Kidney tubule cell (primary cell): ENCODE results near the gene NAV1.
"Not testable (repeated sequence)": the region's sequence is repeated elsewhere in the genome, so short reads cannot be mapped to it uniquely, and the experiment has no call there.

Experiments
- DNase-seq: peaks from one replicate; pipeline ENCODE4 v3.0.0-alpha.2; 2018; ENCODE audit warnings: low spot score

Gene NAV1

DNA sequence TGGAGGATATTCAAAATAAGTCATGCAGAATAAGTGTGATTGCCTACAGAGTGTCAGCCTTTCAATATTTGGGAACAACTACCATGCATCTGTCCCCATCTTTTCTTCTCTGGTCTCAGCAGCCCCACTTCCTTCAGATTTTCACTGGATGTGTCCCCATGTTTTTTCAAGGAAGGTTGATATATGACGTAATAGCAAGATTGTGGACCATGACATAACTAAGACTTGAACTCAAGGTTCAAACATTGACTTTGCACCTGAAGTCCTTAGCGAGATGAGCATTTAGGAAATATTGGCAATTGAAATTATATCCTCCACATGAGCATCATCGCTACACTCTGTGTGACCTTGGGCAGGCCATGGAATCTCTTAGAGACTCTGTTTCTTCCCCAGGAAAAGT lies 5.8 kb downstream of the NAV1 start:
- no peak for DNase-seq

DNA sequence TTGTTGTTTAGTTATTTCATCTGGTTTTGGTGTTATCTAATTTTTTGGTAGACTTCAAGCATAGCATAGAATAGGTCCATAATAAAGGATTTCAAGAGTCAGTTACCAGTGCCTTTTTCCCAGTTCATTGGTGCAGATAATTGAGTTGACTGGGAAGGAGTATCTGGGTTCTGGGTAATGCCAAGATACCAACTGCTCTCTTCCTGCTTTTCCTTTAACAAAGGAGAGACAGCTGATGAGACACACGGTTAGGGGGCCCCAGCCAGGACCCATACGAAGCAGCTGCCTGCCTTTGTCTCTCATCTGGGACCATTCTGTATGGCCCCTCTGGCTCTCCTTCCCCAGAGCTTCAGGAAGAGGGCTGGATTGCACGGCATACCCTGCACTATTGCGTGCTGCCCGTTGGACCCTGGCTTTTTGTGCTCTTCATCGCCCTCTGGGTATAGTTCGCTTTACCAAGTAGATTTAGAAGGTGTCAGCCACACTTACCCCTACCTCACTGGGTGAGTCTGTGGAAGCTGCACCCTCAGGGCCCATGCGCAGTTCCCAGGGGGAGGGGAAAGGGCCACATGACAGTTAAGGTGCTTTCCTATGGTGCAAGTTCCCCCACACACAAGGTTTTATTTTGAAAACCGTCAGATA lies 7.0 kb downstream of the NAV1 start:
- peak; percentile 57 for DNase-seq

DNA sequence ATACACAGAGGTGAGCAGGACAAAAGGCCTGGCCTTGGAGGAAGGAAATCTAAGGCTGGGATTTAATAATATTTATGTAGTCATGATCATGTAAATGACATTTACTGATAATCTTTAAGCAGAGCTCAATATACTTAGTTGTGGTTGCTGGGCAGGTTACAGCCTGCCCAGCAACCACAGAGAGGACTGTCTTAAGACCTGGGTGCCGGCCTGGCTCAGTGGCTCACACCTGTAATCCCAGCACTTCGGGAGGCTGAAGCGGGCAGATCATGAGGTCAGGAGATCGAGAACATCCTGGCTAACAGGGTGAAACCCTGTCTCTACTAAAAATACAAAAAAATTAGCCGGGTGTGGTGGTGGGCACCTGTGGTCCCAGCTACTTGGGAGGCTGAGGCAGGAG lies 10.6 kb downstream of the NAV1 start:
- not testable (repeated sequence) for DNase-seq

DNA sequence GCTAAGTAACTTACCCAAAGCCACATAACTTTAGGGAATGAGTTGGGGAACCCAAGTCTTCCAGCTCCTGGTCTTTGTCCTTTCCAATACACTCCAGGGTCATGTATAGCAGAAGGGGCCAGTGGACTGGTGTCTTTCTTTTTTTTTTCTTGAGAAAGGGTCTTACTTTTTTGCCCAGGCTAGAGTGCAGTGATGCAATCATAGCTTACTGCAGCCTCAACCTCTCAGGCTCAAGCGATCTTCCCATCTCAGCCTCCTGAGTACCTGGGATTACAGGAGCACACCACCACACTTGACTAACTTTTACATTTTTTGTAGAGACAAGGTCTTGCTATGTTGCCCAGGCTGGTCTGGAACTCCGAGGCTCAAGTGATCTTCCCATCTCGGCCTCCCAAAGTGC lies 12.2 kb downstream of the NAV1 start:
- DNase-seq = no peak

DNA sequence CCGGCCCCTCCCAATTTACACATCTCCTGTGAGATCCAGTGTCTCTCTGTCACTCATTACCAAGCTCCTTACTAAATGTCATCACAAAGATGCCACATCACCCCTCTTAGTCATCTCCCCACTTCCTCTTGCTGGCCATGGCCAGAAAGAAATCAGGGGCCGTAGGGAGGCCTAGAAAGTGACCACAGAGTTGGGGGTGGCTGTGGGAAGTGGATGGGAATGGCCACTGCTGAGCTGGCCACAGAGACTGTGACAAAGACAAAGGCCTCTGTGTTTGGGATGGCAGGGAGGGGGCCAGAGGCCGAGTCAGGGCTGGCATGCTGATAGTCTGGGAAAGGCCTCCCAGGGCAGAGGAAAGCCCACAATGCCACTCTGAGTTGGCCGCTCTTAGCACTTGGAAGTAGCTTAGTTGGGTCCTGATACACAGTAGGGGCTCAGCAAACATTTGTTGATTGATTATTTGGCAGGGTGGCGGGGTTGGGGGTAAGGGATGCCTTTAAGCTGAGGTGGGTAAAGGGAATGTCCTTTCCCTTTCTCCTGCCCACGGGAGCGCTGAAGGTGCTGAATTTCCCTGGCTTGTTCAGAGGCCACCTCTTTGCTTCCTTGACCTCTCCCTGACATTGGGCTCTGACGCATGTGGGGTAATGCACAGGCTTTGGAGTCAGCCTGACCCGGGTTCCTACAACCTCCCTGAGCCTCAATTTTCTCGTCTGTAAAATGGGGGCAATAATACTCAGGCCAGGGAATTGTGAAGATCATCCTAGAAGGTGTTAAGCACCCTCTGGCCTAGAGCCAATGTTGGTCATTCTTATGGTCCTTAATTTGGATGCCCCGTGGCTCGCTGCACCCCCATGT lies 13.2 kb downstream of the NAV1 start:
- DNase-seq = peak; percentile 98

DNA sequence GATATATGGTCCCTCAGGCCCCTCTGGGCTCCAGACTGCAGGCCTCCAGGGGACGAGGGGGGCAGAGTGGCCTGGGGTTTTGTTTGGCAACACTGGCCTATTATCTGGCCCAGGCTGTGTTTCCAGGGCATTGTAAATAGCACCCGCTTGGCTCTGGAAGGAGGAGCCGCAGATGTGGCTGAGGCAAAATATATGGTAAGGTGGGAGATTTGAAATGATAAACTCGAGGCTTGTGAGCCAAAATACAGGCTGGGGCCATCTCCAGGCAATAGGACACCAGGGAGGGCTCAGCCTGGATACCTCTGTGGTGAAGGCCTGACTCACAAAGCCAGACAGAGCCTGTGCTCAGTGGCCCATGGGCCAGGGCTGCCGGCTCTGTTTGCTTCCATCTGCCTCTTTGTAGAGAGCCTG lies 14.0 kb downstream of the NAV1 start:
- DNase-seq = peak; percentile 90

DNA sequence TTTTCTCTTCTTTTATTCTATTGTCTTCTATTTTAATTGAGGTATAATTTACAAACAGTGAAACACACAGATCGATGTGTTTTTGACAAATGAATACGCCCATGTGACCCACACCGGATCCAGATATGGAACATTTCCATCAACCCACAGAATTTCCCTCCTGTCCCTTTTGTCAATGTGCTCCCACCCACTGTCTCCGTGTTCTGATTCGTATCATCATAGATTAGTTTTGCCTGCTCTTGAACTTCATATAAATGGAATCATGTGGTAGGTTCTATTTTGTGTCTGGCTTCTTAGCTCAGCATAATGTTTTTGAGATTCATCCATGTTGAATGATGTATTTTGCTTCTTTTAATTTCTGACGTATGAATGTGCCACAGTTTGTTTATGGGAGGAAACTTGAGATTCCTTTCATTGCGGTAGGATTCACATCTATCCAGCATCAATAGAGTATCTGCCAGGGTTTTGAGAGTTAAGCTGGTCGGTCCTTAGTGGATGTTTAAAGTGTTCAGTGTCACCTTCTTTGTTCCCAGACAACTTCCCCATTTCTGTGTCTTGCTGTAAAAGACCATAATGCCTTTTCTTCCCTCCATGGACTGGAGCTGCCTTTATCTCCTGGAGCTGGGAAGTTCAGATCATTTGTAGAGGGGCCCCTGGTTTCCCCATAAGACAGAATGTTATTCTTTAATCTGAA lies 14.7 kb downstream of the NAV1 start:
- no peak for DNase-seq

DNA sequence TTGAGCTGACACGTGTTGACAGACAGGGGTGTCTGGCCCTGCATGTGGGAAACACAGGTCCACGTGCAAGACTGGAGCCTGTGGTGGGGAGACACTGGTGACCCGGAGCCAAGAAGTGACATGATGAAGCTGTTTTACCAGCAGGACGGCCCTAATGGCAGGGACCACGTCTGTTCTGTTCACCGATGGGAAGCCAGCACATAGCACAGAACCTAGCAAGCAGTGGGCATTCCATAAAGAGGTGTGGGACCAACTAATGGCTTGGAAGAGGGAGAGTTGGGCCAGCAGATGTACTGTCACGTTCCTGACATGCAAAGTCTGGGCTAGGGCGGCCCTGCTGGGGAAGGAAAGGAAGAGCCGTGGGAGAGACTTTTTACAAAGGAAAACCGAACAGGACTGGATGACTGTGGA lies 15.3 kb downstream of the NAV1 start:
- no peak for DNase-seq

DNA sequence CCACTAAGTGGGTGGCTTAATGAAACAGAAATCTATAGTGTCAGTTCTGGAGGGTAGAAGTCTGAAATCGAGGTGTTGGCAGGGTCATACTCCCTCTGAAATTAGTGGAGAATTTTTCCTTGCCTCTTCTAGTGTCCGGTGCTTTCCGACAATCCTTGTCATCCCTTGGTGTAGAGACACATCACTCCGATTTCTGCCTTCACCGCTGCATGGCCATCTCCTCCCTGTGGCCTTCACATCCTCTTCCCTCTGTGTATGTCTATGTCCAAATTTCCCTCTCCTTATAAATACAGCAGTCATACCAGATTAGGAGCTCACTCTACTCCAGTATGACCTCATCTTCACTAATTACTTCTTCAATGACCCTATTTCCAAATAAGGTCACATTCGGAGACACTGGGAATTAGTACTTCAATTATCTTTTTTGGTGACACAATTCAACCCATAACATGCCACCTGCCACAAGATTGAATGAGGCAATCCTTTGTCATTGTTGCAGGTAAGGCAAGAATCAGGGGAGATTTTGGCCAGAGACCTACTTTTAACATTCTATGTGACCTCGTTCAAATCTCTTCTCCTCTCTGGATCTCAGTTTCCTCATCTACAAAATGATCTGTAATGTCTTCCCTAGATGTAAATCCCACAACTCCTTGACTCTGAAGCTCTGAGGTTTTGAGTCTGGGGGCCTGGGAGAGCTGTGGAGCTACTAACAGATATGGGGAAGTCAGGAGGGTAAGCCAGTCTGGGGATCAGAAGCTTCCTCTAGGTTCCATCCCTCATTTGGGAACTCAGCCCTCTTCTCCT lies 16.1 kb downstream of the NAV1 start:
- no peak for DNase-seq

DNA sequence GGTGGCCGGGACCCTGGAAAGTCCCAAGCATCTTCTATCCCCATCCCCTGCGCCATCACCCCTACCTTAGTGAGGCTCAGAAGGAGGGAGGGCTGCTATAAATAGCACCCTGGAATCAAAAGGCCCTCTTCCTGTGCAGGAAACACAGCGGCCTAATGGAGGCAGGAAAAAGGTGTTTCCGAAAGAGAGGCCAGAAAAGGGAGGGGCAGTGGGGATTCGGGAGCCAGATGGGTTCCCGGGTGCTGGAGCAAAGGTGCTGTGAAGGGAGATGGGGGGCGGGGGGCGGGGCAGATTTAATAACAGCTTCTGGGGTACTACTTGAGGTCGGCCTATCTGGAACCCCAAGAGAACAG lies 16.6 kb downstream of the NAV1 start:
- DNase-seq = no peak

DNA sequence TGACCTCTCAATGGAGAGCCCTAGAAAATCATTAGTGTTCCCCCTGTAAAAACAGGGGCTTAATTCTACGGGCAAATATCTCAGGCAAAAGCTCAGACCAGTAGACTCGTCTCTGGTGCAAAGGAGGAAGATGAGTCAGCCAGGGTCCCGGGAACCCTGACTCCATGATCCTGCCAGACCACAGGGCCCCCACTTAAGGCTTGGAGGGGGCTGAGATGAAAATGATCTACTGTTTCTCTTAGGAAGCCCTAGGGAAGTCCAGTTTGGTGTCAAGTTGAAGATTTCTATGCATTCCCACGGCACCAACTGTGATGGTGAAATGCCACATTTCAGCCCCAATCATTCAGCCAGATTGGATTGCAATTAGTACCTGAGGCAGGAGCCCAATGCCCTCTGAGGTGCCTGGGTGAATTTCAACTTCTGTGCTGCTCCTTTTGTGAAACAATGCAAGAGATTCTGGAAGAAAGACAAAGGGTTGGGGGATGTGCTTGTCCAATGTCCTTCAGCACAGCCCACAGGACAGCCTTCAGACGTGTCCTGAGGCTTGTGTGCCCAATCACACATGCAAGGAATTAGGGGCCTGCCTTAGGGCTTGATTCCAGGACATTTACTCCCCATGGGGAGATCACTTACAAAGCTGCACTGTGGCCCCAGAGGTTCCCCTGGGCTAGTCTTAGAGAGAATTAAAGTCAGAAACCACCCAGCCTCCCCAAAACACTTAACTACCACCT lies 18.1 kb downstream of the NAV1 start:
- no peak for DNase-seq

DNA sequence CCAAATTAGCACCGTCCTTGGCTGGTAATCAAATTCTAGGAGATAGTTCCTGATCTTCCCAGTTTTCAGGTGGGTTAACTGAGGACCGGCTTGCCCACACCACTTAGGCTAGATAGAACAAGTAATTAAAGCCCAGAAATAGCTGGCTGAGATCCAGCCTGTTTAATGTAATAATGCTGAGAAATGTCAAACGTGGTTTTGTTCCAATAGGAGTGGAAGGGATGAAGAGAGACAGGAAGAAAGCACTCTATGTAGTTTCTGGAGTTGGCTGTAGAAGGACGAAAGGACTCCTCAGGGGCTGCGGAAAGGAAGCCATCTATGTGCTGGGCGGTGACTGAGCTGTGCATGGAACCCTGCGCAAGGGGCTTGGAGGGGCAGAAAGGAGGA lies 18.6 kb downstream of the NAV1 start:
- no peak for DNase-seq

DNA sequence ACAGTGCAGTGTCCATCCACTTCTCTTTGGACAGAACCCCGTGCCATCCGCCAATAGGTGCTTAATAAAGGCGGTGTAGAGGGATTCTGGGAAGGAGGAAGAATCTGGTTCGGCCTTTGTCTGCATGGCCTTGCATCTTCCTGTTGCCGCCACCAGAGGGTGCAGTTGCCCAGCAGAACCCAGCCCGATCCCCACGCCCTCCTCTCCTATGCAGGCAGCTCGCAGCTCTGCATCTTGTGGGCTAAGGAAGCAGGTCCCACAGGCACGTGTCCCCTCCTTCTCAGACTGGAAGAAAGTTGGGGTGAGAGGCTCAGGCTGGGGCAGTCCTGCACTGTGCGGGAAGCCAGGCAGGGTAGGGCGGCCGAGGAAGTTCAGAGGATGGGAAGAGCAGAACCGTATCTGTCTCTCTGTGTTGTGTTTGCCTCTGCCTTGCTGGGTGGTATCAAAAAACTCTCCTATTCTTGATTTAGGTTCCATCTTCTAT lies 20.8 kb downstream of the NAV1 start:
- peak; percentile 83 for DNase-seq

DNA sequence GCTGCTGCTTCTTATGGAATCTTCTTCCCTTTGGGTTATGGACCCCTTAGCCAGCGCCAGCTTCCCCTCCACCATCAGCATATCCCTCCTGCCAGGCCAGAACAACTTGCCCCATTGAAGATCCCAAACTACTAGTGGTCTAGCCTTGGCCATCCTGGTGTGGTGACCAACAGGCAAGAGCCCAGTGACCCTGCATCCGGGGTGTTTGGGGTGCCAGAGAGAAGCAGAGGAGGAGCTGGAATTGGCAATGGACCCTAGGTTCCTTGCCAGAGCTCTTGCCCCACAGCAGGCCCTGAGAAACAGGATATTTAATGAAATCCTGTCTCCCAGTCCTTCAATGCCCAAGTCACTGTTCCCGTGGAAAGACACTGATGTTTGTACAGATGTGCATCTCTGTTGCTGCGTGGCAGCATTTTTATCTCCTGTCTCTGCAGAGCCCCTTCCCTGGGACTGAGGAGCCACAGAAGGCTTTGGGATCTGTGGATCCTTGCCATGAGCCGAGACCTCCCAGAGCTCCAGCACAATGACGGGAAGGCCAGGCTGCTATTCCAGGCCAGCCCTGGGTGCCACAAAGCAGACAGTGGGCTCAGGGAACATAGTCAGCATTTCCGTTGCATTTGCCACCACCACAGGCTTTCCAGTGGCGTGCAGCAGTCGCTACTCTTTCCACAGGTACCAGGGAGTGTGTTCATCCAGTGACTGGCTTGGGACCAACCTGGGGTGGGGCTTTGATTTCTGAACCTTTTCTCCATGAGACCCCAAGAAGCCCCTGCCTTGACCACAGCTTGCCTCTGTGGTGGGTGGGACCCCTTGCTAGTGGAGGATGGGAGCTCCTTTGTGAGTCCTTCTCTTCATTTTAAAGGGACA lies 21.6 kb downstream of the NAV1 start:
- no peak for DNase-seq

DNA sequence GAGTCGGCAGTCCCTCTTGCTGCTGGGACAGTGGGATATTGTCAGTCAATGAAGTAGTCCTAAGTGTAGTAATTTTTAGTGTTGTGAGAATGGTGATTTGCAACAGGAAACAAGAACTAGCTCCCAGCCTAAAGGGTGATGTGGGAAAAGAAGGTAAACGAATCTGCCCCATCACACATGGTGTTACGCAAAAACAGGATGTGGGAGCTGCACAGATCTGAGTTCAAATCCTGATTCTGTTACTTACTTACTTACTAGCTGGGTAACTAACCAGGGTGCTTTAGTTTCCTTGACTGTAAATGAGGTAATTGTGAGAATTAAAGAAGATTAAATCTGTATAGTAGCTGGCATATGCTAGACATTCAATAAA lies 22.3 kb downstream of the NAV1 start:
- DNase-seq = no peak

DNA sequence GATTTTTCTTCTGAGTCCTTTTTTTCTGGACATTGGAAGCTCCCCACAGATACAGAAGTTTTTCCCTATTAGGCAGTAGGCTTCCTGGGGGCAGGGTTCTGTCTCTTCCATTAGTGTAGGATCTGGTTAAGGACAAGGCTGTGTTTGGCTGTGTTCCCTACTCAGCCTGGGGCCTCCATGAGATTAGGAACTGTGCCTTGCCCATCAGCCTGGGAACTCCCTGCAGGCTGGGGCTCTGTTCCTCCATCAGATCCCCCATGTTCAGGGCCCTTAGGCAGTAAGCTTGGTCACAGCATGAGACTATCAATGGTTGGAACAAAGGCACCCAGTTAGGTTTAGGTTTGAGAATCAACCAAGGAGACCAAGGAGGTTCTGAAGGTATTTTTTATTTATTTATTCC lies 22.7 kb downstream of the NAV1 start:
- no peak for DNase-seq

DNA sequence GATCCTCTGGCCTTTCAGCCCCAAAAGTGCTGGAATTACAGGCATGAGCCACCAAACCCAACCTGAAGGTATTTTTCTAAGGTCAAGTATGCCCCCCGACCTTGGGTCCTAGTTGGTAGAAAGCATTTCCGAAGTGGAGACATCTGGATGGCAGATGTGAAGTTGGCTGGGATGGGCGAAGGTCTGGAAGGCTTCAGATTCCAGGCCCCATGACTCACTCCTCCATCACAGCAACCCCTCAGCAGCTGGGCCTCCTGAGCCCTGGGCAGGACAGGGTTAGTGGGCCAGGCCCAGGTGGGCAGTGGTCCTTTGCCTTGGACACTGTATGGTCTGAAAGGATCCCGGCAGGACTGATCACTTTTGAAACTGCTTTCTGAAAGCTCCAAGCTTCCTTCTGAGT lies 23.3 kb downstream of the NAV1 start:
- no peak for DNase-seq

DNA sequence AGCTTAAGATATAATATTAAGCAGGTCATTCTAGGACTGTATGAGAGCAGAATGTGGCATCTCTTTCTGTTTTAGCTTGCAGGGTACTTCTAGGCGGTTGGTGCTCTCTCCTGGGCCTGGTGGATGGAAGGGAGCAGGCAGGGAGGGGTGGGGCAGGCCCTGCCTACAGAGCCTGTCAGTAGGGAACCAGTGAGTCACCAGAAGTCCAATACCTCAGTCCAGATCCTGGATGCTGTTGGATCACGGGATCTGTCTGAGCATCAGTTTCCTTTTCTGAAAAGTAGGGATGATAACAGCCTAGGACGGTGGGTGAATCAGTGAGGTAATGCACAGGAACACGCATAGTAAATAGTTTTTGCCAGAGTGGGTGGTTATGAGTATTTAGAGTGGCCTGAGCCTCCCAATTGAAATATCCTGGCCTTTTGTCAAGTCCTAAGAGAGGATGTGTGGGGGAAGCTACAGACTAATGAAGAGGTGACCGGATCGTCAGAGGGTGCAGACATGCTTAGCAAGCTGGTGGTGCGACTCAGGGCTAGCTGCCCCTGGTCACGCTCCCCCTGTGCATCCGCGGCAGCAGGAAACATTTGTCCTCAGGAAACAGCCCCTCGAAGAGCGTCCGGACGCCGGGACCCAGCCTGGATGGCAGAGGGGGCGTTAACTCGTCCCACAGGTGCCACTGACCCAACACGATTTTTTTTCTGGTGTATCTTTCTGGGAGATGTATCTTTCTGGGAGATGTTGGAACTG lies 23.9 kb downstream of the NAV1 start:
- peak; percentile 36 for DNase-seq

DNA sequence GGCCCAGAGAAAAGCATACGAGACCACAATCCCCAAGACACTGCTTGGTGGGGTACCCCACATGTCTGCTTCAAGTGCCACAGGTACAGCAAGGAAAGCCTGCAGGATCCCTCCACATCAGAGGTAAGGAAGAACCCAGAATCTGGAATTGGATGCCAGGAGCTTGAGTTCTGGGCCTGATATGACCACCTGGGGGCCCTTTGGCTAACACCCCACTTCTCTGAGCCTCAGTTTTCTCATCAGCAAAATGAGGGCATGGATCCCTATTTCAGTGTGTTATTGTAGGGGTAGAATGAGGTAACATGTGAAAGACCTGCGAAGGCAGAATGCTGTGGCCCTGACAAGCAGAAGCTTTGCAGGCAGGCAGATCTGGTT lies 24.5 kb downstream of the NAV1 start:
- DNase-seq = no peak

DNA sequence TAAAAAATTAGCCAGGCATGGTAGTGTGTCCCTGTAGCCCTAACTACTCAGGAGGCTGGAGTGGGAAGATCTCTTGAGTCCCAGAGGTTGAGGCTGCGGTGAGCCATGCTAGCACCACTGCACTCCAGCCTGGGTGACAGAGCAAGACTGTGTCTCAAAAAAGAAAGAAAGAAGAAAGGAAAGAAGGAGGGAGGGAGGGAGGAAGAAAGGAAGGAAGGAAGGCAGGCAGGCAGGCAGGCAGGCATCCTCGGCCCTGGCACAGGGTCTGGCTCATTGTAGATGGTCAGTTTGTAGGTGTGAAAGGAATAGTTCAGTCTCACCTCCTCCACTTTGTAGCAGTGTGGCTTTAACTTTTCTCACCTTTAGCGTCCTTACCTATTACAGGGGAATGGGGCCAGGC lies 25.0 kb downstream of the NAV1 start:
- no peak for DNase-seq
